HG02938 (cell line): Measurements from ENCODE around the gene PLCL2.

Experiments used
- ATAC-seq: cut with Tn5 transposase; IDR thresholded peaks from one replicate; pipeline ENCODE4 v1.9.1; 2021; ENCODE audit warnings: mild to moderate bottlenecking, moderate library complexity; ENCODE audit not compliant: unreplicated experiment

The PLCL2 gene

DNA sequence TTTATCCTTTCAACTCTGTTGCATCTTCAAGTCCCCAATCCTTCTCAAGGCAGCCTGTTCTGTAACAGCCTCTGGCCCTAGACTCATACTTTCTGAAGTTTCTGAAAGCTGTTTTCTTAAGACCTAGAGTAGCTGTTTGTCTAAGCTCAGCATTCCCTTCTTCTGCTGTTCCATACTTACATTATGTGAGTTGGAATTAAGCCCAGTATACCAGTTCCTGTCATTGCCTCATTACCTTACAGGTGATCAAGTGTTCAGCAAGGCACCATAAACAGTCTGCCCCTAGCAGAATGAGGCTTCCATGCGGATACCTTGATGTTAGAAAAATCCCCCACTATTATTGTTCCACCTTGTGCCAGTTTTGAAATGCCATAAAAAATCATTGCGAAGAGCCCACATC, 180.6 kb downstream of the PLCL2 start:
- no peak for ATAC-seq

- no peak for ATAC-seq
Observed at GRCh38 chr3:17065881-17066280, 181.1 kb downstream of the PLCL2 start.

GRCh38 chr3:17069754-17070153, 185.0 kb downstream of the PLCL2 start:
- no peak for ATAC-seq

DNA sequence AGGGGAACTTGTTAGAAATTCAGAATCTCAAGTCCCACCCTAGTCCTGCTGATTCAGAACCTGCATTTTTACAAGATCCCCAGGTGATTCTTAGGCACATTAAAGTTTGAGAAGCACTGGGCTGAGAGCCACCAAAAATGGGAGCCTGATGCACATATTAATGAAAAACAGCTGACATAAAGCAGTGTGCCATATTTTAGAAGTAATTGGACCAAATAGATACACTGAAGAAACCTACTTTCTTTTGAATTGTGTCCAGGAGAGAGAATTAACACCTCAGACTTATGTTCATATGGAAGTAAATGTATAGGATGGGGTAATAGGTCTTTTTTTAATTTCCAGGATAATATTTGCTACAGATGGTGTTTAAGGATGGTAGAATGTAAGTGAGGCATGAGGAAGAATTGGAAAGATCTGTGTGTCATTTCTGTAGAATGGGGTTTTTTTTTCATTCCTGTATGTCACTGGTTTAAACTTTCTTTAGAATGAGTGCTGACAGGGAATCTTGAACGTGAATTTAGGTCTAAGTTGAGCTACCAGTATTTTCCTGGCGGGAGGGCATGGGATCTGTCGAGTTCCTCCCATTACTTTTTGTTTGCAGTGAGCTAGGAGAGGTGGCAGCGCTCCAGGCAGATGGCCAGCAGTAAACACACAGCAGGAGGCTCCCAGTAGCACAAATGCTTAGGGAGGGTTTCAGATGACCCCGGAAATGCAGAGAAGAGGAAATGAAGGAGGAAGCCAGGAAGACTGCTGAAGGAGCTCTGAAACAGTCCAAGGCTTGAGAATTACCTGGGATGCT, 185.6 kb downstream of the PLCL2 start:
- ATAC-seq, result no peak

- no peak for ATAC-seq
Observed at GRCh38 chr3:17074559-17074958, 189.8 kb downstream of the PLCL2 start.

DNA sequence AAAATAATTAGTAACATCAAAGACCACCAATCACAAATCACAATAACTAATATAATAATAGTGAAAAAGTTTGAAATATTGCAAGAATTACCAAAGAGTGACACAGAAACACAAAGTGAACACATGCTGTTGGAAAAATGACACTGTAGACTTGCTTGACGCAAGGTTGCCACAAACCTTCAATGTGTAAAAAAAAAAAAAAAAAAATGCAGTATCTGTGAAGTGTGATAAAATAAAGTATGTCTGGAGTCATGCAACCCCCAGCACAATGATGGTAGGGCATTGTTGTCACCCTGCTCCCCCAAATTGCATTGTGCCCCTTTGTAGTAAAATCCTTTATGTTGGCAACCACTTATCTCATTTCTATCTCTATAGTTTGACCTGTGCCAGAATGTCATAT, 190.6 kb downstream of the PLCL2 start:
- ATAC-seq, result no peak

DNA sequence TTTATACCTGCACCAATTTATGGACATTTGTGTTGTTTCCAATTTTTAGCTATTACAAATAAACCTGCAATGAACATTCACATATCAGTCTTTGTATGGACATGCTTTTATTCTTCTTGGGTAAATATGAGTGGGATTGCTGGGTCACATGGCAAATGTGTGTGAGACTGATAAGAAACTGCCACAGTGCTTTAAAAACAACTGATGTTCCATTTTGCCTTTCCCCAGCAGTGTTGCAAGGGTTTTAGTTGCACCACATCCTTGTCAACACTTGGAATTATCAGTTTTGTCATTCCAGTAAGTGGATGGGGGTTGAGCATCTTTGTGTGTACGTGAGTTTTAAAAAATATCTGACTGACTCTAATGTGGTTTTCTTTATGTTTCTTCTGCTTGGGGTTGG, 191.2 kb downstream of the PLCL2 start:
- ATAC-seq, result no peak

- ATAC-seq, result no peak
Observed at GRCh38 chr3:17076940-17077605, 192.3 kb downstream of the PLCL2 start.

- no peak for ATAC-seq
Observed at GRCh38 chr3:17077606-17078005, 192.9 kb downstream of the PLCL2 start.

DNA sequence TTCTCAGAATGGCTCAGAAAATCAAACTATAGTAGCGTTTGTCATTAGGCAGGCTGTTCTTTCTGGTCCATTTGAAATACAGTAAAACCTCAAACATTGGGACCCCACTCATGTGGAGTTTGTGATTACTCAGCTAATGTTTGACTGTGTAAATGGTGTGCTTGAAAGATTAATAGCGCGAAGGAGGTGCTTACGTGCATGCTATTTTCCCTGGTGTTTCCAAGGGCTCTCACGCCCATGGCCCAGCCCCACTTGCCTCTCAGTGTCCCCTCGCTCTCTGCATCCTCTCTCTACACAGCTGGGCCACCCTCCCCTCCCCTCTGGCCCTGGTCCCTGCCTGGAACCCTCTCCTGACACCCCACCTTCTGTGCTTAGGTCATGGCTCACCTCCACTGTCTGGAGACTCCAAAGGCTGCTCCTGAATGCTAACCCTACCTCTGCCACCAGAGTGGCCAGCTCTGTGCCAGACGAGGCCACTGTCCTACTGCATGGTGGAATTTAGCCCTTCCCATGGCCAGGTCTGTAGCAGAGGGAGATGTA, 194.2 kb downstream of the PLCL2 start:
- ATAC-seq, result no peak

DNA sequence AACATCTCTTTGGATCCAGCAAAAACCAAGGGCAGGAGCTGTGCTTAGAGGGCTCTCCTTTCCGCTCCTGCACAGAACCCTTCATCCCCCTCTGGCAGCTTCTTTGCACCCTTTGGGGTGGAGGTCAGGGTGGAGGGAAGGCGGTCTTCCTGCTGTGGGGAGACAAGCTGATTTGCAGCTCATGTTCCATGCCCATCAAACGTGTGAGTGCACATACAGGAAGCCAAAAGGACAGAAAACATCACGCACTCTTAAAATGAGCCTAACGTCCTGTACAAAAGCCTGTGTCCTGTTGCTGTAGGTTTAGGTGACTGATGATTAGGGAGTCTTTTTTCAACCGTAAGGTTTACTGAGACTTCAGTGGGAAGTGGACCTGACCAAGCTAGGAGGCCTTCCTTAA, 195.2 kb downstream of the PLCL2 start:
- ATAC-seq, result no peak

- ATAC-seq, result no peak
Observed at GRCh38 chr3:17081520-17081919, 196.8 kb downstream of the PLCL2 start.

DNA sequence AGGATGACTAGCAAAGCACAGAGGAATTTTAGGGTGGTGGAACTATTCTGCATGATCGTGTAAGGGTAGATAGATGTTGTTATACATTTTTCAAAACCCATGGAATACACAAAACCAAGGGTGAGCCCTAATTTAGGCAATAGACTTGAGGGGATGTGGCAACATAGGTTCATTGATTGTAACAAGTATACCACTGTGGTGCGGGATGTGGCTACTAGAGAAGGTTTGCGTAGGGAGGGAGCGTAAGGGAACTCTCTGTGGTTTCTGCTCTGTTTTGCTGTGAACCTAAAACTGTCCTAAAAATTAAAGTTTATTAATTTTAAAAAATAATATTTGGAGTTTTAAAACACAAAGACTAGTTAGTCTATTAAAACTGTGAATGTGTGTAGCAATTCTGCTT, 202.8 kb downstream of the PLCL2 start:
- ATAC-seq, result no peak

GRCh38 chr3:17088017-17088416, 203.3 kb downstream of the PLCL2 start:
- ATAC-seq, result no peak

DNA sequence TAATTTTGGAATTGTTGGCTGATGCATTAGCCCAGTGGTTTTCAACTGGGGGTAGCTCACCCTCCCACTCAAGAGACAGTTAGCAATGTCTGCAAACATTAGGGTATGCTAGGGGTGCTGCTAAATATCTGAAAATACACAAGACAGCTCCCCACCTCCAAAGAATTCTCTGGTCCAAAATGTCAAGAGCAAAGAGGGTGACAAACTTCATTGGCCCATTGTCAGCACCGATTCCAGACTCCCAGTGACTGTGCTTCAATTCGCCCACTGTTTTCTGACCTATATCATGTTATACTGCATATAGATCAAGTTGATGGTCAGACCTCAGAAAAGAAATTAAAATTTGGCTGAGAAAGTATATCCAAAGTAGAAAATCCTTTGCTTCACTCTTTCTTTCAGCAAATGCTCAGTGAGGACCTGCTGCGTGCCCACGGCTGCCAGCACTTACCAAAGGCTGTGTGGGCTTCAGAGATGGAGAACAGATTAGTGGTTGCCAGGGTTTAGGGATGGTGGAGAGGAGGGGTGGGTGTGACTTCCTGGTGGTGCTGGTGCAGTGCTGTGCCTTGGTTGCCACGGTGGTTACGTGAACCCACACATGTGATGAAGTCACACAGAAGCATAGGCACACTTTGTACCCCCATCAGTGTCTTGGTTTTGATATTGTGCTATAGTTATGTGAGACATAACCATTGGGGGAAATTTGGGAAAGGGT, 204.0 kb downstream of the PLCL2 start:
- ATAC-seq, result no peak

DNA sequence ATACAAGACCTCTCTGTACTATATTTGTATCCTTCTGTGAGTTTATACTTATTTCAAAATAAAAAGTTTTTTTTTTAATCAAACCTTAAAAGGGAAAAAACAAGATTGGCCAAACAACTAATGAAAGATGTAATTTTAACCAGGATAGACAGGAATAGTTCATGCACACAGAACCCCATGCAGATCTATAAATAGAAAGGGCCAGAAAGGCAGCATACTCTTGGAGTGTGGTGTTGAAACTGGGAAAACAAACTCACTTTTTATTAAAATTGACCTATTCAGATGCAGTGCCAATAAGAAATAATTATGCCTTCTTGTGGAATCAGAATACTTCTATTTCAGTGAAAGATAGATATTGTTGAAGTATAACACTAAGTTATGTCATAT, 204.6 kb downstream of the PLCL2 start:
- no peak for ATAC-seq

- ATAC-seq, result no peak
Observed at GRCh38 chr3:17090280-17090983, 205.7 kb downstream of the PLCL2 start.

DNA sequence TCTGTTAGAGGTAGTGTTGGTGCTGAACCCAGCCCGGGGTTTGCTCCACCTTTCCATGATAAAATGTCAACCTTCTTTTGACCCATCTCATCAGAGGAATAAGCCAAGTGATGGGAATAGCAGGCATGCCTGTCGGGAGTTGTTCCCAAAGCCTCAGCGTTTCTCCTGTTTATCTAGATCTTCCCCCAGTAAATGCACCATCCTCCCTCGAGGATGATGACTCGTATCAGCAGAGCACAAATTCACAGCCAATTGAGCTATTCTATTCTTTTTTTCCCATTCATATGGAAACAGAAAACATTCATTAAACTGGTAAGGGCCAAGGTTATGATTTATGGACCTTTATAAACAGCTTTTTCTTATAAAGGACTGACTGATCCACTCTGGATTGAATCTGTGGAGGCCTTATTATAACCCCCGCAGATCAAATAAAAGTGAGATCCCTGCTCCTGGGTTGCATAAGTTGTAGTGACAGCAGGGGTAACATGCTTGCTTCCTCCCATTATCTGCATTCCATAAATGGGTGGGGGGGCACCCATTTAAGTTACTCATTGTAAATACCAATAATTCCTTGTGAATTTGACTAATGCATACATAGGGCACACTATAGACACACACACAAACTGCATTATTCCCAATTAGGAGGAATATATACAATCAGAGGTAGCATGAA, 207.3 kb downstream of the PLCL2 start:
- no peak for ATAC-seq

- no peak for ATAC-seq
Observed at GRCh38 chr3:17092583-17092933, 207.8 kb downstream of the PLCL2 start.

GRCh38 chr3:17094551-17094950, 209.8 kb downstream of the PLCL2 start:
- ATAC-seq, result no peak

DNA sequence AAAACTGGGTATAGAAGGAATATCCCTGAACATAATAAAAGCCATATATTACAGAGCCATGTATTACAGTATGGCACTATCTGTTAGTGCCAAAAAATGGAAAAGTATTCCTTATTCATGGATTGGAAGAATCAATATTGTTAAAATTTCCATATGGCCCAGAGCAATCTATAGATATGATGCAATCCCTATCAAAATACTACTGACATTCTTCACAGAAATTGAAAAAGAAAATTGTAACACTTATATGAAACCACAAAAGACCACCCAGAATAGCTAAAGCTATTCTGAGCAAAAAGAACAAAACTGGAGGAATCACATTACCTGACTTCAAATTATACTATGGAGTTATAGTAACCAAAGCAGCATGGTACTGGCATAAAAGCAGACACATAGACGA, 218.8 kb downstream of the PLCL2 start:
- no peak for ATAC-seq
